ENCODE measurements around the gene GAS7. TPM values are rescaled to one million over a fixed set of nuclear protein-coding genes. Genes with fewer than 3 reads are reported as not detected.

The GAS7 gene
- total RNA-seq, 1 donor from 2014 or later = 19.5 TPM

GRCh38 chr17:10116267-10116666 lies 82.1 kb downstream of the GAS7 start:
- peaks cover 10% of the 10 kb centered on the region for H3K9me3 Mint-ChIP-seq
- TF ChIP-seq, protein P1, sequence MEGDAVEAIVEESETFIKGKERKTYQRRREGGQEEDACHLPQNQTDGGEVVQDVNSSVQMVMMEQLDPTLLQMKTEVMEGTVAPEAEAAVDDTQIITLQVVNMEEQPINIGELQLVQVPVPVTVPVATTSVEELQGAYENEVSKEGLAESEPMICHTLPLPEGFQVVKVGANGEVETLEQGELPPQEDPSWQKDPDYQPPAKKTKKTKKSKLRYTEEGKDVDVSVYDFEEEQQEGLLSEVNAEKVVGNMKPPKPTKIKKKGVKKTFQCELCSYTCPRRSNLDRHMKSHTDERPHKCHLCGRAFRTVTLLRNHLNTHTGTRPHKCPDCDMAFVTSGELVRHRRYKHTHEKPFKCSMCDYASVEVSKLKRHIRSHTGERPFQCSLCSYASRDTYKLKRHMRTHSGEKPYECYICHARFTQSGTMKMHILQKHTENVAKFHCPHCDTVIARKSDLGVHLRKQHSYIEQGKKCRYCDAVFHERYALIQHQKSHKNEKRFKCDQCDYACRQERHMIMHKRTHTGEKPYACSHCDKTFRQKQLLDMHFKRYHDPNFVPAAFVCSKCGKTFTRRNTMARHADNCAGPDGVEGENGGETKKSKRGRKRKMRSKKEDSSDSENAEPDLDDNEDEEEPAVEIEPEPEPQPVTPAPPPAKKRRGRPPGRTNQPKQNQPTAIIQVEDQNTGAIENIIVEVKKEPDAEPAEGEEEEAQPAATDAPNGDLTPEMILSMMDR (conservative IDR thresholded peaks at IDR 0.05) = no peak
- no peak for DNase-seq (ENCODE audit: extremely low spot score, unreplicated experiment)
- peaks cover 34% of the 10 kb centered on the region for H3K4me1 Mint-ChIP-seq (ENCODE audit: unreplicated experiment)
- H3K36me3 Mint-ChIP-seq = no peaks in the 10 kb centered on the region
- H3K27me3 Mint-ChIP-seq = peaks cover 56% of the 10 kb centered on the region
- no peak overlapping the region for H3K4me3 Mint-ChIP-seq
- H3K27ac Mint-ChIP-seq = peak overlapping the region; percentile 52

DNA sequence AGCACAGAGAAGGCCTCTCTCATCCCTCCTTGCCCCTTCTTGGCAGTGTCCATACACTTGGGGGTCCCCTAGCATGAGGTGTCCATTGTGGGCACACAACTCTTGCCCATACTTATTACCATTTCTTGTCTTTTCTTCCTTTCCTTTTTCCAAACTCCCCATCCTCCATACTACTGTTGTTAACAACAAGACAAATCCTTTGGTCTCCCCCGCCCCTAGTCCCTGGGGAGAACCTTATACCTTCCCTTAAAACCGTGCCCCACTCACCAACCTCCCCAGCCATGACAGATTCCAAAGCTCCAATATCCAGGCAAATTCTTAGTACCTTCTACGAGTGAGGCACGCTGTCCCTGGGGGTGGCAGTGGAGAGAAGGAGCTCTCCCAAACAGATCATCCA lies 82.9 kb downstream of the GAS7 start:
- H3K27ac Mint-ChIP-seq = no peak overlapping the region
- no peak for DNase-seq (ENCODE audit: extremely low spot score, unreplicated experiment)
- H3K4me1 Mint-ChIP-seq (ENCODE audit: unreplicated experiment) = peaks cover 34% of the 10 kb centered on the region
- no peaks in the 10 kb centered on the region for H3K36me3 Mint-ChIP-seq
- peaks cover 60% of the 10 kb centered on the region for H3K27me3 Mint-ChIP-seq
- peaks cover 10% of the 10 kb centered on the region for H3K9me3 Mint-ChIP-seq
- H3K4me3 Mint-ChIP-seq = no peak overlapping the region
- TF ChIP-seq, protein P1 (conservative IDR thresholded peaks at IDR 0.05) = no peak

GRCh38 chr17:10114931-10115535 lies 83.4 kb downstream of the GAS7 start:
- Mint-ChIP-seq H3K36me3 (no peaks in the 10 kb centered on the region), H3K27ac (peak overlapping the region; percentile 48), H3K4me1 (ENCODE audit: unreplicated experiment) (peaks cover 34% of the 10 kb centered on the region), H3K27me3 (peaks cover 59% of the 10 kb centered on the region), H3K9me3 (peaks cover 10% of the 10 kb centered on the region), H3K4me3 (peak overlapping the region; percentile 13)
- TF ChIP-seq, protein P1 (conservative IDR thresholded peaks at IDR 0.05) = no peak
- DNase-seq (ENCODE audit: extremely low spot score, unreplicated experiment) = no peak

DNA sequence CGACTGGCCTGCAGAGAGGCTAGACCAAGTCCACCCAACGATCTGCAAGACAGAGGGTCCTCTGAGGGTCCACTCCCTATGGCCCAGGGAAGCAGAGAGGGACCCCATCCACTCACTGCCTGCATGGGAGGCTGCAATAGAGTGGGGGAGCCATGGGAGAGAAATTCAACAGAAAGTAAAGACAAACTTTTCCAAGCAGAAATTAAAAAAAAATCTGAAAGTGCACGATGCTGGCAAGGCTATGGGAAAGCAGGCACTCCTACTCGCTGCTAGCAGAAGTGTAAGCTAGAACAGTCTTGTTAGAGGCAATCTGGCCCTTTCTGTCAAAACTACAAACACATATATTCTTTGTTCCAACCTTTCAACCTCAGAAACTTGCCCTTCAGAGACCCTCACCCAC lies 85.4 kb downstream of the GAS7 start:
- Mint-ChIP-seq H3K4me3 (no peak overlapping the region), H3K4me1 (ENCODE audit: unreplicated experiment) (peaks cover 22% of the 10 kb centered on the region), H3K9me3 (peaks cover 10% of the 10 kb centered on the region), H3K27me3 (peaks cover 52% of the 10 kb centered on the region), H3K27ac (no peak overlapping the region), H3K36me3 (no peaks in the 10 kb centered on the region)
- no peak for DNase-seq (ENCODE audit: extremely low spot score, unreplicated experiment)
- TF ChIP-seq, protein P1 (conservative IDR thresholded peaks at IDR 0.05) = no peak

- Mint-ChIP-seq H3K9me3 (peaks cover 10% of the 10 kb centered on the region), H3K4me3 (no peak overlapping the region), H3K4me1 (ENCODE audit: unreplicated experiment) (peaks cover 22% of the 10 kb centered on the region), H3K36me3 (no peaks in the 10 kb centered on the region), H3K27me3 (peaks cover 49% of the 10 kb centered on the region), H3K27ac (no peak overlapping the region)
- no peak for DNase-seq (ENCODE audit: extremely low spot score, unreplicated experiment)
- TF ChIP-seq, protein P1 (conservative IDR thresholded peaks at IDR 0.05) = no peak
These were observed 86.4 kb downstream of the GAS7 start for GRCh38 chr17:10111907-10112452.

All from type B pancreatic cell (in vitro differentiated cells).